Left renal pelvis (tissue), 4 donors: ENCODE results near the gene UXS1. TPM values are rescaled to one million over a fixed set of nuclear protein-coding genes. Genes with fewer than 3 reads are reported as not detected.
A peak's percentile ranks its signal among the peaks of the same experiment; 100 is the strongest.

Experiments
- DNase-seq, 4 donors: peaks; one replicate each; pipeline ENCODE4 v3.0.0-alpha.2; 2013; ENCODE audit warnings: low read depth in 4 of 4, low spot score in 3 of 4
- polyA plus RNA-seq, 4 donors: library from polyadenylated mRNA; unstranded; fragments of 120-200 nt; gene quantifications; one replicate each; pipeline ENCODE4 v1.2.1, GENCODE V29; 2013; ENCODE audit not compliant: insufficient read length in 4 of 4

The UXS1 gene
- polyA plus RNA-seq, 4 donors, result 68.9 to 85.8 (median 82.3) TPM

DNA sequence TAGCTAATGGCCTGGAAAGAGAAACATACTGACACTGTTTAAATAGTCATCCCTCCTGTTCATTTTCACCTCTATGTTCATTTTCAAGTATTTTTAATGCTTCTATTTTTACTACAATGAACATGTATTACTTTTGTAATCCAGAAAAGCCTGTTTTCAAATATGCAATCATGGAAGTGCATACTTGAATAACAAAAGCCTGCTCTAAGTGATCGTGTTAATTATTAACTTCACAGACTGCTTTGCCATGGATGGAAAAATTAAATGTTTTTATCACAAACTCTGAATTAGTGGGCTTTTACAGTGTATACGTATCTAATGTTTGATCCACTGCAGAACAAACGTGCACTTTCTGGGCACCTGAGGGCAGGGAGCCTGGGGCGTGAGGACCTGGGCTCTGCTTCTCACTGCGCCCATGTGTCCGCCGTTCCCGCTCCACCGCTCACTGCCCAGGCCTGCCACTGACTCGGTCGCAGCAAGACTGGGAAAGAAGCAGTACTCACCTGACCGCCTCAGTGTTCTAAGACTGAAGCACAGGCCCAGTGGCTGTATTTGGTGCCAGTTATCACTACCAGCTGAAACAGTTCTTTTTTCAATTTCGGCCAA is 80.6 kb downstream of the UXS1 start:
- peak in 2 of 4 donors; percentile 37 to 48 for DNase-seq

- no peak for DNase-seq
Observed at GRCh38 chr2:106111882-106112571, 82.1 kb downstream of the UXS1 start.

DNA sequence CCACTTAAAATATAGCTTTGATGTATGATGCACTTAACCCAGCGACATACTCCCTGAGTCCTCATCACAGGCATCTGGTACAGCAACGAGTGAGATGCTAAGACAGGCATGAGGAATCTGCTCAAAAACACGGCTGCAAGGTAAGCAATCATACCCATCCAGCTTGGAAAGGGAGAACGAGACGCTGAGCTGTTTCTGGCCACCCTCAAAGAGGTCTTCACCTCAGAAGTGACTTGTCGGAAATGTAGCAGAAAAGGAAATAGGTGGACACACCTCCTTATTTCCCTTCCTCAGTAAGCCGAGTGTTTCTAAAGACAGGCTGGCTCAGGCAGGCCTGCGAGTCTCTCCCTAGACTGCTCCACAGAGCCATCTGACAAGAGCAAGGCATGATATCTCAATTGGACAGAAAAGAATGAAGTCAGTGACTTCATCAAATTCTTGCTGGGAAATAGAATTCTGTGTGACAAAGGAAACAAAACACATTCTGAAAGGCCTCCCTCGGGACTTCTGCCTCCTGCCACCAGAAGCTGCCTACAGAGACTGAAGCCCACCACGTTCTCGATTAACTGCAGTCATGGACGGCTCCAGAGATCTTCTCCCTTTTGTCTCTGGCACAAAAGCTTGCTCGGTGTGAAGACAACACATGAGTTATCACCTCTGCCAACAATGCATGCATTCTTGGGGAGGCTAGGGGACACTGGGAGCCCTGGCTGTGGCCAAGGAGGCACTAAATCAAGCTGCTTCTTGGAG is 84.3 kb downstream of the UXS1 start:
- DNase-seq, result no peak

- no peak for DNase-seq
Observed at GRCh38 chr2:106108791-106109190, 85.3 kb downstream of the UXS1 start.

DNA sequence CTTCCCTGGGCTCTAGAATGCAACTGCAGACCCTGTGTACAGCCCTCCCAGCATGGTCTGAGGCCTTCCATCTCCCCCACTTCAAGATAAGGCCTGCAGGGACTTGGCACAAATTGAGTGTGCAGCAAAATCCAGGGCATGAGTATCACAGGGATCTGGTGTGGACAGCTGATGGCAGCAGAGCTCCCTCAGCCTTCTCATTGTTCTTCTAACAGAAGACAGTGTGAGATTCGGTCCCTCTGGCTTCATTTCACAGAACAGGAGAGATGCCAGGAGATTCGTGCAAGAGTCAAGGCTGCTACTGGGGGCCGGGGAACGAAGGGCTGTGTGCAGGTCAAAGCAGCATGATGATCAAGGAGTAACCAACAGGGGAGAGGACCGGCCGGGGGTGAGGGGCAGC is 85.8 kb downstream of the UXS1 start:
- no peak for DNase-seq

DNA sequence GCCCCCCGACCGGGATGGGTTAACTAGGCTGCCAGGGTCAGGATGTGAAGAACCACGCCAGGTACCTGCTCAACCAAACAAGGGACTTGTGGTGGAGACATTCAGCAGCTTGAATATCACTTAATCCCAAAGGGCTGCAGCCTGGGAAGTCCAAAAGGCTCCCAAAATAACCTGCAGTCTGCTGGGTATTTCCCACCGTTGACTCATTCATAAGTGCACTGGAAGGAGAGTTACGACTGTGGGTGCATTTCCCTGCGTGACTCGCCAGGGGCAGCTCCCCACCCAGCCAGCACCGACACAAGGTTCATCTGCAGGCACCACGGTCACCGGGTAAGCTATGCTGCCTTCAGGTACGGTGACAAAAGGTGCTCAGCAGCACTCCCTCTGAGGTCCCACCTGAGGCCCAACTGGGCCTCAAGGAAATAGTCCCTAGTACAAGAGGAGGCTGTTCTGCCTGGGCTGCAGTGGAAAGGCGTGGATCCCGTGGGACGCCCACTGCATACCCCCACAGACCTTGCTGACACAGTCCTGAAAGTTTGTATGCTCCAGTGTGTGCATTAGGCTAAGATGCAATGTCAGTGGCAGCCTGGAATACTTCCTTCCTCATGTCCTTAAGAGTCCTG is 86.5 kb downstream of the UXS1 start:
- no peak for DNase-seq

DNA sequence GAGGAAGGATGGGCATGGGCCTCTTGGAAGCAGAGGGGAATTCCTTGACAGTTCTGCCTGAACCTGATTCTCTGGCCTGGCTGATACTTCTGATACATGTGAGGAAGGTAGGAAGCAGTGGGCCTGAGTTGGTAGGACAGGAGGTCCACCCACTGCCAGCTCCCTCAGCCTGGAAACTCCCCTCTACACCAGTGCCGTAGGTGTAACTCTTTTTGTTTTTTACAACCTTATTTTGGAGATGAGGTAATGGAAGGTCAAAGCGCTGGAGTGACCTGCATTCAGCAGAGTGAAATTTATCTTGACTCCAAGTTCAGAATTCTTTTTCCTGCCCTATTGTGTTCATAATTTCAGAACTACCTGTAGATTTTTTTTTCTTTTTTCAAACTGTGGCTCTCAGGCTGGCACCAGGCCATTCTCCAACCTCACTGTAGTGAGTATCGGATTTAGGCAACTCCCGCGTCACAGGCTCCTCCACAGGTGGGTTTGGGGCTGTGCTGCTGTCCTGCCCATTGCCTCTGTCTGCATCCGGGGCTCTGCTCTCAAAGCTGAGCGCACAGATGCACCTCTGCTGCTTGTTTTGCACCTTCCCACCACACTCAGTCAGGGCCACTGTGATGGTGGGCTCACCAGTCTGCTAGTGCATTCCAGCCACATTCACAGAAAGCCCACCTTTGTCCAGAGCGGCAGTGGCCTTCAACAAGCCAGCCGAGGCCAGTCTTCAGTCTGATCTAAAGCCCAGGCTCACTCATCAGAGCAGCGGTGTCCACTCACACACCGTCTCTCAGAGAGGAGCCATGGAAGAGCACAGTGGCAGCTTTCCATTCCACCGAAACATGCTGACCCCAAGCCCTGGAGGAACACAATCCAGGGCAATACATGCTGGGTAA is 87.2 kb downstream of the UXS1 start:
- DNase-seq, result no peak

DNA sequence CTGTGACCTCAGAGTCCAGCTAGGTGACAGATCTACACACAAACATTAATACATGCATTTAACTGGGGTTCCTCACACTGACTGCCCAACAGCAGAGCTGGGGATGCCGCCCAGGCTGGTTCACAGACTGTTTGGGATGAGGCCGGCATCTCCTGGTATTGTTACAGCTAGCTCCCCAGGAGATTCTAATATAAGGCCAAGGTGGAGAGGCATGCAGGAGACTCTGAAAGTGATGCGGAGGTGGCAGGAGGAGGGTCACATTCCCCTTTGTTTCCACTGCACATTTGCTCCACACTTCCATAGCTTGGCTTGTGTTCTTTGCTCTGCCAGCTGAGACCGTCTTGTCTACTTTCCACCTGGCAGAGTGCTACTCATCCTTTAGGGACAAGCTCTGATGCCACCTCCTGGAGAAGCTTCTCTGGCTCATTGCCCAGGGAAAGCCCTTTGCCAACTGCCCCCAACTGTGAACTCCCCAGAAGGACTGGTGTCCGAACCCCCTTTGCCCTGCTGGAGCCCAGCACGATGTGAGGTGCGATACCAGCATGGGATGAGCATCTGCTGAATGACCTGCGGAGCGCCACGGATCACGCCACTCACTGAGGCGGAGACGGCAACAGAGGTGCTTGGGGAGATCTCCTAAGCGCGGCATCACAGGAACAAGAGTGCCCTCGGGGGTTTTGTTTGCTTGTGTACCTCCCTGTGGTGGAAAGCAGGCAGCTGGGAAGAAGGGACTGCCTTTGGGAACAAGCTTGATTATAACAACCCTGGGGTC is 88.8 kb downstream of the UXS1 start:
- no peak for DNase-seq

GRCh38 chr2:106104332-106105062 is 89.6 kb downstream of the UXS1 start:
- peak in 2 of 4 donors; percentile 47 for DNase-seq

DNA sequence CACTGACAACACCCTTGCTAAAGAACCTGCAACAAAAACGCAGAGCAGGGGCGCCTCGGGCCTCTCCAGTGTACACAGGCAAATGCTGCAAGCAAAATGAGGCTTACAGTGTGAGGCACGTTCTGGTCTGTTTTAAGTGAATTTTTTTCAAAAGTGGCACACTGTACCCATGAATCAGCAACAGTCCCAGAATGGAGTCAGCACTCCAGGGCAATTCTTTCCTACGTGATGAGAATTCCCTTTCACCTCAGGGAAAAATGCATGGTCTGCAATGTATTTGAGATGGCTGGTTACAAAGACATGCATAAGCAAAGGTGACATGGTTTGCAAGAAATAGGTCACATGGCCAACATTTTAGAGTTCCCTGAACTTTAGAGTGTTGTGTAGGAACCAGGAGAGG is 94.4 kb downstream of the UXS1 start:
- no peak for DNase-seq

GRCh38 chr2:106098664-106099063 is 95.4 kb downstream of the UXS1 start:
- DNase-seq, result no peak

DNA sequence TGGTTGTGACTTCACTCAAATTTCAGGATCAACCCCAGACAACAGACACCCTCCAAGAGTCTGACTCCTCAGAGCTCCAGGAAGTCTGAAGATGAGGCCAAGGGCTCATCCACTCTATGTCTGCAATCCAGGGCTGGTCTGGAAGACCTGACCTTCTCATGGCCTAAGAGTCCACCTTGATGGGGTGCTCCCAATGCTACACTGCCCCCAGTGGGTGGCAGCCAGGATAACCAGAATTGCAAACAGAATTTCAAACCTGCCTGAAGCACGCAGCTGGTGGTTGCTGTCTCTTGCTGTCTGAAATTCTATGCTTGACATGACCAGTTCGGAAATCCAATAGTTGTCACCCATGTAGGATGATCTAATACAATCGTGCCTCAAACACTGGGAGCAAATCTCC is 96.0 kb downstream of the UXS1 start:
- no peak for DNase-seq

DNA sequence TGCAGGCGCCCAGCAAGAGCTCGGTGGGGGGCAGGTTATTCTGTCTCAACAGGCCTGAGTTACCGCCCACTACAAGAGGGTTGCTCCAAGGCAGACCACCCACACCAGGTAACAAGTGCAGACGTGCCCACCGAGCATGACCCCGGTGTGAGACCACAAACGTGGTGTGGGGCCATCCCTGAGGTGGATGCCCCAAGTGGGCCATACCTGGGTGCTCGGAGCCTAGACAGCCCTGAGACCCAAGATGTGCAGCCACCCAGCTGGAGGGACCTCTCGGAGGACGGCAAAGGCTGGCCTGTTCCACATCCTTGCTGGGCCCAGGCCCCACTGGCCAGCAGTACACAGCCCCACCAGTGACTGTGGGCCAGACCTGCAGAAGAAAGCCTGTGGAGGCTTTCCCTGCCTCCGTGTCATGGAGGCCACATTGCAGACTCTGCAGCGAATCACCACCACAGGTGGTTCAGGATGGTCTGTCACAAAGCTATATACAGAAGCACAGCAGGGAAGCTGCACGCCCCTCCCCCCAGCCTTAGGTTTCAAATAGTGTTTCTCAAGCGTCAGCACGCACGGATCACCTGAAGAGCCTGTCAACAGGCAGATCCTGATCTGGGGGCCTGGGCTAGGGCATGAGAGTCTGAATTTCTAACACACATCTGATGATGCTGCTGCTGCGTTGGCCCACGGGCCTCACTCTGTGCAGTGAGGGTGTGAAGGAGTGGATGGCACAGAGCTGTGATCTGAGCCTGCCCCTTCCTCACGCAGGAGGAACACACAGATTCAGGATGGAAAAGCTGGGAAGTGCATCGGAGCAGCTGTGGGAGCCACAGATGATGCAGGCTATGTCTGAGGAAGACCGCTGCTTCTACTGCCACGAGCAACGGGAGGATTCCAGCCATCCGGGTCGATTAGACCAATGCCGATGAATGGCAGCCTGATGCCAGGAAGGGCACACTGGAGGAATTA is 96.8 kb downstream of the UXS1 start:
- no peak for DNase-seq

GRCh38 chr2:106096299-106097037 is 97.6 kb downstream of the UXS1 start:
- DNase-seq, result no peak

GRCh38 chr2:106095478-106096298 is 98.4 kb downstream of the UXS1 start:
- no peak for DNase-seq

GRCh38 chr2:106094131-106094841 is 99.8 kb downstream of the UXS1 start:
- DNase-seq, result no peak
